NCI-H146 treated with DMSO at 0.1 percent for 48 hours (cell line): ENCODE results near the gene SYMPK.
A peak's percentile ranks its signal among the peaks of the same experiment; 100 is the strongest.
"Not testable (repeated sequence)": the region's sequence is repeated elsewhere in the genome, so short reads cannot be mapped to it uniquely, and the experiment has no call there.

Experiments
- DNase-seq: peaks from one replicate; lab custom pipeline; 2025; ENCODE audit not compliant: unreplicated experiment; lab: John Stamatoyannopoulos, UW

SYMPK gene

DNA sequence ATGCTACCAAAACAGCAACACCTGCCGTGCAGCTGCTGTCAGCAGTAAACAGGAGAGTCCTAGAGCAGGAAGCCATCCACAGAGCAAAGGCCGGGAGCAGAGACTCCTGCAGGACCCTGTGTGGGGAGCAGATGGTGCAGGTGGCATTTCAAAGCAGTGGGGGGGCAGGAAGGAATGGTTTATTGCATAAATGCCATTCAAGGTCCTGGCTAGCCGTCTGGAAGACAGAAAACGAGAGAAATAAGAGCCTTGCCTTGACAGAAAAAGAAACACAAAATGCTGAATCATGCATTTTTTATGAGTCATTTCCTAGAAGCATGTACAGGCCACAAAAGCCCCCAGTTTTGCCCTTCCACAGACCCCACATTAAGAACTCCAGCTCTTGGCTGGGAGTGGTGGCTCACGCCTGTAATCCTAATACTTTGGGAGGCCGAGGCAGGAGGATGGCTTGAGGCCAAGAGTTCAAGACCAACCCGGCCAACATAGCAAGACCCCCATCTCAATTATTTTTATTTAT is 53.2 kb downstream of the SYMPK start:
- peak; percentile 76 for DNase-seq

DNA sequence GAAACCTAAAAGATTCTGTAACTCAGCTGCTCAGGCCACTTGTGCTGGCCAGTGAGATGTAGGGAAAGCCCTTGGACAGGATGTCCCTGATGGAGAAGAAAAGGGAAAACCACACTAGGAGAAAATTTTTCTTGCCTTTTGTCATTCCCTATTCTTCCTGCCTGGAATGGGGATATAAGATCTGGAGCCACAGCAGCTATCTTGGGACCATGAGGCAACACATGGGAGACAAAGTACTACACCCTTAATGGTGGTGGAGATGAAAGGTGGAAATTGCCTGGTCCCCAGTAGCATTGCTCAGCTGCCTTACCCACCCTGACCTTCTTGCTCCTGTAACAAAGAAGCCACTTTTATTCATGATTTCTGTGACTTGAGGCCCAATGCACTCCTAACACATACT is 57.2 kb downstream of the SYMPK start:
- DNase-seq, result no peak

DNA sequence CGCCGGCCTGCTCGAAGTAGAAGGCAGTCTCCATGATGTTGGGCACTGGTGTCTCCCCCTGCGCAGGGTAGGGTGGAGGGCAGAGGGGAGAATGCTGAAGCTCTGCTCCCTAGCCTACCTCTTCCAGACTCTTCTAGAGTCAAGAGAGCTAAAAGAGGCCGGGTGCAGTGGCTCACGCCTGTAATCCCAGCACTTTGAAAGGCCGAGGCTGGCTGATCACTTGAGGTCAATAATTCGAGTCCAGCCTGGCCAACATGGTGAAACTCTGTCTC is 58.1 kb downstream of the SYMPK start:
- no peak for DNase-seq

DNA sequence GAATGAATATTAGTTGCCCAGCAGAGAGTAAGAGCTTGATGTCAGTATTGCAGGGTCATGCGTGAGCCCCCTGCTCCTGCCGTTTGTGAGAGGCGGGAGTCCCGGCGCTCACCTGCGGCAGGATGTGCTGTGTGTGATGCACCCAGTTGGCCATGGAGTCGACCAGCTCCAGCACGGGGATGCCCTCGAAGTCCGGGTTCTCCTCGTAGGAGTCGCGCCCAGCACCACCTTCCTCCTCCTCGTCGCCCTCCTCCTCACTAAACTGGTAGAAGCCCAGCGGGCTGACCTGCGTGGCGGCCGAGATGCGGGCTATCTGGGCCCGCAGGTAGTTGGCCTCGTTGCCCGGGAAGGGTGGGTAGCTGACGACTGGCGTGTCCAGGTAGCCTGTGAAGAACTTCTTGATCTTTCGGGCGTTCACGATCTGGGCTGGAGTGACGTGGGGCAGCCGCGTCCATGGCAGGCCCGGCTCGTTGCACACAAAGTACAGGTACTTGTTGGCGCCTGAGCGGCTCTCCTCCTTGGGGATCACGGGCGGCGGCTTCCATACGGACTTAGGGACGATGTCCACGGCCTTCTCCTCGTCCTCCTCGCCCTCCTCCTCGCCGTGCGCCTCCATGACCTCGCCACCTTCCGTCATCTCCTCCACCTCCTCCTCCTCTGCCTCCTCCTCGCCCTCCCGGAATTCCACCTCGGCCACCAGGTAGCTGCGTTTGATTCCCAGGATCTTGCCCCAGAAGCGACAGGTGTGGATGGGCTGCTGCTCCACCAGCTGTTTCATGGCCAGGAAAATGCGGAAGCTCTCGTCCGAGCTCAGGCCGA is 58.6 kb downstream of the SYMPK start:
- DNase-seq, result no peak

DNA sequence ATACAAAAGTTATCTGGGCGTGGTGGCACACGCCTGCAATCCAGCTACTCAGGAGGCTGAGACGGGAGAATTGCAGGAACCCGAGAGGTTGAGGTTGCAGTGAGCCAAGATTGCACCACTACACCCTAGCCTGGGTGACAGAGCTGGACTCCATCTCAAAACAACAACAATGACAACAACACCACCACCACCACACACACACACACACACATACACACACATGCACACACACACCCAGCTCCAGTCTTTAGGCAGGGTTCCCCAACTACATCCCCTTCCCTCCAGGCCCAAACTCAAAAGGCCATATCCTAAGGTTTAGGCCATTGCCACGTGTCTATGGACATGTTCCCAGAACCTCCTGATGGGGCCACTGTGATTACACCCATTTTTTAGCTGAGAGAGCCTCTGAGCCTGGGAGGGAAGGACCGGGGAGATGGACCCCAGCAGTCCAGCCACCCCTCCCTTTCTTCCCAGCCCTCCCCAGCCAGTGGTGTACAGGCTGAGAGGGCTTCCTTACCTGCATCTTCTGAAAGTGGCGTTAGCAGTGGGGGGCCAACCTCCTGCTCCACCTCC is 61.3 kb downstream of the SYMPK start:
- DNase-seq, result no peak

DNA sequence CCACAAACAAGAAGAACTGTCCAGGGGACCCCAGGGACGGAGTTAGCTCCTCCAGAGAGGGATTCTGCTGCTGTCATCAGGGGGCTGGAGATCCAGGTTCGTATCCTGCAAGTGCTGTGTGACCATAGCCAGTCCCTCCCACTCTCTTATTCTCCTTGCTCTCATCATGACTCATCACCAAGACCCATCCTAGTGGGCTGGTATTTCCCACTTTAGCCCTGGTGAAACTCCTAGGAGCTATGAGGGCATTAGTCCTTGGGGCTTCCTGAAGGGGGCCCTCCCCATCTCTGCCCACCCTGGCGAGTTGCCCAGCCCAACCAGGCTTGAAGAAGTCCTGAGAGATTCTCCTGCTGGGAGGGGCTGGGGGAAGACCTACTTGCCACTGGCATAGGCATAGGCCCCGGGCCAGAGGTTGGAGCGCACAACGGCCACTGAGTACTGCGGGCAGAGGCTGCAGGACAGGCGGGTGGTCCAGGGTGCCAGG is 62.8 kb downstream of the SYMPK start:
- DNase-seq, result no peak

DNA sequence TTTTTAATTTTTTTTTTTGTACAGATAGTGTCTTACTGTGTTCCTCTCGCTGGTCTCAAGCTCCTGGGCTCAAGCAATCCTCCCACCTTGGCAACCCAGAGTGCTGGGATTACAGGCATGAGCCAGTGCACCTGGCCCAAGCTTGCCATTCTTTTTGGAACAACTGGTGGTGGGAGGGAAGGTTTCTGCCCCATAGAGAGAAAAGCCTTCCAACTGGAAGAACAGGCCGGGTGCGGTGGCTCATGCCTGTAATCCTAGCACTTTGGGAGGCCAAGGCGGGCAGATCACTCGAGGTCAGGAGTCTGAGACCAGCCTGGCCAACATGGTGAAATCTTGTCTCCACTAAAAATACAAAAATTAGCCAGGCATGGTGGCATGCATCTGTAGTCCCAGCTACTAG is 63.4 kb downstream of the SYMPK start:
- not testable (repeated sequence) for DNase-seq

DNA sequence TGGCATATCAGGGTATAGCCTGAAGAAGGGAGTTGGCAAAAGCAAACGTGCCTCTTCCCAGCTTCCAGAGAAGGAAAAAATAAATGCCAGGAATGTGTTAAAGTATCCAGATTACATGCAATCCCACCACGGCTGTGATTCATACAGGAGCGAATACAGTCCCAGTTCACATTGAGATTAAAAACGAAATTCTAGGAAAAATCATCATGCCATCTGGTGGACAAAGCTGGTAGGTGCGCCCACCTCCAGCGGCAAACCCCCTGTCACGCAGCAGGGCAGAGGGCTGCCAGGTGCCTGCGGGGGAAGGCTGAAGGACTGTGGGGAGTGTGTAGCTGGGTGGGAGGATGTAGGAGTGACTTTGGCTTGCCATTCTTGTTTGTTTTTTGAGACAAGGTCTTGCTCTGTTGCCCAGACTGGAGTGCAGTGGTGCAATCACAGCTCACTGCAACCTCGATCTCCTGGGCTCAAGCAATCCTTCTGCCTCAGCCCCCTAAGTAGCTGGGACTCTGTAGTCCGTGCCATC is 63.9 kb downstream of the SYMPK start:
- DNase-seq, result peak; percentile 70

DNA sequence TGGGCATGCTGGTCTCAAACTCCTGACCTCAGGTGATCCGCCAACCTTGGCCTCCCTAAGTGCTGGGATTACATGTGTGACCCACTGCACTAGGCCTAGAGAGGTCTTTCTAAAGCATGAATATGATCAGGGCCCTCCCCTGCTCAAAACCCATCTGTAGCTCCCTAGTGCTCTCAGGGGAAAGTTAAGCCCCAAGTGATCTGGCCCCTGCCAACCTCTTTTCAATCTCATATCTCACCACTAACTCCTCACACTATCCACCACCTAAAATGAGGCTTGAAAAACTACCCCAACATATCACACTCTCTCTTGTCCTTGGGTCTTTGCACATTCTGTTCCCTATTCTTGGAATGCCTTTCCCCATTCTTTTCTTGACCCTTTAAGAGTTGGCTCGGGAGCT is 68.3 kb downstream of the SYMPK start:
- no peak for DNase-seq

DNA sequence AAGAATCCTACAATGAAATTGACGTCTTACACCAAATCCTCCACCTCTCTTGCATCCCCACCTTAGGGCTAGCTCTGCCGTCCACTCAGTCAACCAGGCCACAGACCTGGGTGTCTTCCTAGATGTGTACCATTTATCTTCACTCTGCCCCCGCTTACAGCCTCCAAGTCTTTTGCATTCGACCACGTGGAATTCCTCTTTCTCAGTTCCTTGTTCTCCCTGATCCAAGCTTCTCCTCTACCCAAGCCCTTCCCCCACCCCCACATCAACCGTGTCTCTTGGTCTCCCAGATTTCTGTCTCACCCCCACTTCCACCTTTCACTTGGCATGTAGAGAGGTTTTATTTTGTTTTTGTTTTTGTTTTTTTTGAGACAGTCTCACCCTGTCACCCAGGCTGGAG is 69.1 kb downstream of the SYMPK start:
- no peak for DNase-seq

DNA sequence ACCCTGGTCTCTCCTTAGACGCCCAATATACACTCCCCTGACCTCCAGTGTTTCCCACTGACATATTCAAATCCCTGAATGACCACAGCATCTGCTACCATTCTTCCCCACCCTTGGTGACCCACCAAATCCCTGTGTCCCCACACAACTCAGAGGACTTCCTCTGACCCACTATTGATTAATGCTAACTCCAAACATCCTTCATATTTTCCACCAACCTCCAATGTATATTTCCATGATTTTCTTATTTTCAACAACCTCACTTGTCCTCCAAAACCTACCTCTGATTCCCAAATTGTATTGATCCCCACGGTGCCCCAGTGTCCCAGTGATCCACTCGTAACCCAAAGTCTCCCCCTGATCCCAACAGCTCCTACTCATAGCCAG is 69.8 kb downstream of the SYMPK start:
- no peak for DNase-seq

DNA sequence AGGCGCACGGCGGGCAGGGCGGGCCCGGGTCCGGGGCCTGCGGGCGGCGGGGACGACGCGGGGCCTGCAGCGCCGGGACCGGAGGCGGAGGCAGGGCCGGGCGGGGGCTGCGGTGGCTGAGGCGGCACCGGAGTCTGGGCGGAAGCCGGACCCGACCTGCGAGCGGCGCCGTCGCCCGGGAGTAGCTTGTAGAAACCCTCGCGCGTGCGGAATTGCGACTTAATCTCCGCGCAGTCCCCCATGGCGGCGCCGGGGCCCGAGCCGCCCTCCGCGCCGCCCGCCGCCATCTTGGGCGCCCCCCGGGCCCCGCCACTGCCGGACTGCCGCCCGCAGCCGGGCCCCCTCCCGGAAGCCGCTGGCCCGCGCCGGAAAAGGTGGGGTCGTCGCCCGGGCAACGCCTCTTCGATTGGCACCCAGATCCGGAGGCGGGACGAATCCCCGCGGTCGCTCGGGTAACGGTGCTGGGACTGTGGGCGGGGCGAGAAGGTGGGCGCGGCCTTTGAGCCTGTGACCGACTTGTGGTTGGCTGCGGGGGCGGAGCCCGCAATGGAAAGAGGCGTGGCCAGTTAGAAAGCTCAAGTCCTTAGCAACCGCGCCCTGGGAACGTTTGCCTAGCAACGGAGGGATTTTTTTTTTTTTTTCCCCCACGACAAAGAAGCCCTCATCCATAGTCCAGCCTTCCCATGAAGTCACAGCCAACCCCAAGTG is 70.3 kb downstream of the SYMPK start, which contains the start of gene DMWD:
DMWD (minus strand) TSS at position 376 of the 708 bp plus-strand sequence; CDS start at position 287, 89 bp downstream.
- peak; percentile 98 for DNase-seq

DNA sequence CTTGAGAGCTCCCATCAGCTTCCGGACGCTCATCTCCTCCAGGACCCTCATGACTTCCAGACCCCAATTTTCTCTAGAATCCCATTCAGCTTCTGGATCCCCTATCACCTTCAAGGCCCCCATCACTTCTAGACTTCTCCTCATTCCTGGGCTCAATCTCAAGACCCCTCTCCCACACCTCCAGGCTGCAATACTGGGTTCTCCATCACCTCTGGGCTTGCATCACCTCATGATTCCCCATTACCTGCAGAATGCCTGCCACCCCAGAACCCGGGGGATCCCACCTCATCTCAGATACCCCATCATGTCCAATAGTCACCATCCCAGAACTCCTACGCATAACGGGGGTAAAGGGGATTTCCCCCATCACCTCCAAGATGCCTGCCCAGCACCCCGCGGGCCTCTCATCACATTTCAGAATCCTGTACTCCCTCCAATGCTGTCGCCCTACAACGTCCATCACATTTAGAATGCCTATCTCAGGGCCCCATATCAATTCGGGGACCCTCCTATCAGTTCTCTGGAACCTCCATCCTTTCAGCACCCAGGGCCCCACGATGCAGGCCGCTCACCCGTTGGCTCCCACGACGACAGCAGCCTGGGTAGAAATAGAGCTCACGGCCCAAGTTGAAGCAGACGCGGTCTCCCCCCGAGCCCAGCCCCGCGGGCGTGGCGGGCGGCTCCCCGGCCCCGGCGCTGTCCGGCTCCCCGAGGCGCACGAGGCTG is 71.0 kb downstream of the SYMPK start:
- DNase-seq, result no peak

DNA sequence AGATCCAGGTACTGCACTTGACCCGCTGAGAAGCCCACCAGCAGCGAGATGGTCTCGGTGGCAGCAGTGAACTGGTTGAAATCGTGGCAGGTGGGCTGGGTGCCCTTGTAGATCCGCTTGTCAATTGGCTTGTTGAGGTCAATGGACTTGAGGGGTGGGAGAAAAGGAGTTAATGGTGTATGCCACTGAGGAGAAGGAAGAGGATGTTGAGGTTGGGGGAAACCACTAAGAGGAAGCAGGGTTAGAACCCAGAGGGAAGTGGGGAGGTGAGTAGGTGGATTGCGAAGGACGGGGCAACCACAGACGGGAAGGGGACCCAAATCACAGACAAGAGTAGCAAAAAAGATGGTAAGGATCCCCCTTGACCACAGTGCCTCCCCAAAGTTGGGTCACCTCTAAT is 72.0 kb downstream of the SYMPK start:
- no peak for DNase-seq

DNA sequence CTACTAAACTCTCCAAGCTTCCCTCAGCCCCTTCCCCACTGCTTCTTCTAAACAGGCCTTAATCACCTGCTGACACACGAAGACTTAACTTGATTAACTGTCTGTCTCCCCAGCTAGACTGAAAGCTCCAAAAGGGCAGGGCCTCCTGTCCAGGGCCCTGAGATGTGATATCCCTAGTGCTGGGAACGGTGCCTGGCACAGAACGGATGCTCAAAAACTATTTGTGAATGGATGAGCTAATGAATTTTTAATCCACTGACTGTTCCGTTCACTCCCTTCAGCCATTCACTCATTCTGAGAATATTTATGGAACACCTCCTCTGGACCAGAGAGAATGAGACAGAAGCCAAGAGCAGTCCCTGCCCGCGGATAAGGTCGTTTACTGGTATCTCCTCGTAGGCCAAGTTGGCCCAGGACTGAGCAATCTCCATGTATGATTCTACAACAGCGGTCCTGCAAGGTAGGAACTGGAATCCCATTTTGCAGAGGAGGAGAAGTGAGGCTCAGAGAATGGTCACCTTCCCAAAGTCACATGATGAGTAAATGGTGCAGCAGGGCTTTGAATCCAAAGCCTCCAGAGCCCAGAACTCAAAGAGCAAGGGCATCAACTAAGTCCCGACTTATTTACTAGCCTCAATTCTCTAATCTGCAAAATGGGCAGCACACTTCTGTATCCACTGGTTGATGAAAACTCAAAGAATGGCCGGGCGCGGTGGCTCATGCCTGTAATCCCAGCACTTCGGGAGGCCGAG is 73.7 kb downstream of the SYMPK start:
- no peak for DNase-seq

DNA sequence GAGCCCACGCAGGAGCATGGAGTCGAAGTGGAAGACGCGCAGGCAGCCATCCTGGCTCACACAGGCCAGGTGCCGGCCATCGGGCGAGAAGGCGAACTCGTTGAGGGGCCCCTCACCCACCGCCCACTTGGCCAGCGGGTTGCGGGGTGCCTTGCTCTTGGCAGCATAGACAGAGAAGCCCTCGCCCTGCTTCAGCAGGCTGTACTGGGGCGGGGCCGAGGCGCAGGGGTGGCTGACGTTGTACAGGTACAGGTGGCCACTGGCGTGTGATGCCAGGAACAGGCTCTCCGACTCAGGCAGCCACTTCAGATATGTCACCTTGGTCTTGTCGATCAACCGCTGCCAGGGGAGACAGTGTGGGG is 76.4 kb downstream of the SYMPK start:
- DNase-seq, result no peak

DNA sequence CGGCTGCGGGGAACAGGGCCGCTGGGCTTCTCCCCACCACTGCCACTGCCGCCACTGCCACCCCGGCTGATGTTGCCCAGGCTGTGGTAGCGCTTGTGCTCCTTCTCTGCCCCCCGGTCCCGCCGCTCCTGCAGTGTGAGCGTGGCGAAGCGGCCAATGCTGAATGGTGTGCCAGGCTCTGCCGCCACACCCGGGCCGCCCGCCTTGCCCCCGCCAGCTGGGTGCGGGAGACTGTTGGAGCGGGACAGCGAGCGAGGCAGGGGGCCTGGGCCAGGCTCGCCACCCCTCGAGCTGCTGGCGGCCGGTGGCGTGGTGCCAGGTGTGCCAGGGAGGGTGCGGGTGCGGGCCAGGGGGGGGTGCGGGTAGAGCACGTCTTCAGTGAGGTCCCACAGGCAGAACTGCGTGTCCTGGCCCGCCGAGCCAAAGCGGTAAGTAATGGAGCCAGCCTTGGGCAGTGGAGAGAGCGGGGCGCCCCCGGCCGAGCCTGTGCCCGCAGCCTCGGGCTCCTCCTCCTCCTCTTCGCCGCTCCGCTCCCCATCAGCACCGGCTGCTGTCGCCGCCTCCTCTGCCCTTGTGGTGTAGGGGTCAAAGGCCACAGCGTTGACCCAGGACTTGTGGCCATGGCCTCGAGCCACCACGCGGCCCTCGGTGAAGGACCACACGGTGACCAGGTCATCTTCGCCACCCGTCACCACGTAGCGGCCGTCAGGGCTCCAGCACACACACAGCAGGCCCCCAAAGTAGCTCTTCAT is 77.0 kb downstream of the SYMPK start:
- no peak for DNase-seq

DNA sequence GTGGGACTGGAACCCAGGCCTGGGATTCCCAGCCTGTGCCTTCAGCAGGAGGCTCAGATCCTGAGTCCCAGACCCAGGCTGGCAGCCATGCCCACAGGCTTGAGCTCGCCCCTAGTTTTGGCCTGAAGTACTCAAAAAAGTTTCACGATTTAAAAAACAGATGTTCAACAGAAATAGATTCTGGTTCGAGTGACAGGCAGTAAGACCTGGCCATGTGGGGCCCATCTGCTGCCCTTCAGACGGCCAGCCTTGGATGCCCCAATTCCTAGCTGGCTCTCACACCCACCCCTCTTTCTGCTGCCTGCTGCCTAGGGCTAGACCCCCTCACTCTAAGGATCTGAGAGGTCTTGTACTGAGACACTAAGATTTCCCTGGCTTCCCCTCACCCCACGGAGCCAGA is 77.8 kb downstream of the SYMPK start:
- DNase-seq, result no peak

DNA sequence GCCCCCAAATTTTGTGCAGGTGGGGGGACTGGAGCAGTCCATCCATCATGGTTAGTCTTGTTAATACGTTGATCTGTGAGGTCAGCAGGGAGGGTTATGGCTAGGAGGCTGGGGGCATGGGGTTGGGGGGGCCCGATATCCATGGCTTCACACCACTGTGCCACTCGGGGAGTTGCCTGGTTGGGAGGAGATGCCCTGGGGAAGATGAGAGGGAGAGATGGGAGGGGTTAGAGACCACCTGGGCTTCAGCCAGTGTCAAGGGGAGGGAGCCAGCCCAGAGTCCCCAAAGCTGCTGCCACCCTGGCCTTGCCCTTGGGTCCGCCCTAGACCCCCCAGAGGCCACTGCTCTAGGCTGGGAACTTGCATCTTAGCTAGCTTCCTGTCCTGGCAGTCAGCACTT is 78.9 kb downstream of the SYMPK start:
- no peak for DNase-seq
